Measurements from ENCODE around the gene CASP5. TPM values are rescaled to one million over a fixed set of nuclear protein-coding genes. Genes with fewer than 3 reads are reported as not detected.

The CASP5 gene
- total and polyA plus RNA-seq, 7 donors: 0.05 TPM; not detected in 6

DNA sequence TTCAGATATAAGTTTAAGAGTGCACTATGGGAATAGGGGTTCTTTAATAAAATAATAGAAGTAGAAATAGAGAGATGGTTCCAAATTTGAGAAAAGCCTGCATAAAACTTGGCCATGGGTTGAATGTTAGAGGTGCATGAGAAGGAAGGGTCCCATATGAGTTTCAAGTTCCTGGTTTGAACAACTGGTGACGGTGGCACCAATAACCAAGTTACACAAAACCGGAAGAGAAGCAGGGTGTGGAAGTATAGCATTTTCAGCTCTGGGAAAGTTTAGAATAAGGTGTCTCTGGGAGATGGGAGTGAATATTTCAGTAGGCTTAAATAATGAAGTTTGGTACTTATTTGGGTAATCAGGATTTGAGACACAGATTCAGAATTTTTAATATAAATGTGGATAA is 9.5 kb upstream of the CASP5 start:
- TF ChIP-seq, protein P1, sequence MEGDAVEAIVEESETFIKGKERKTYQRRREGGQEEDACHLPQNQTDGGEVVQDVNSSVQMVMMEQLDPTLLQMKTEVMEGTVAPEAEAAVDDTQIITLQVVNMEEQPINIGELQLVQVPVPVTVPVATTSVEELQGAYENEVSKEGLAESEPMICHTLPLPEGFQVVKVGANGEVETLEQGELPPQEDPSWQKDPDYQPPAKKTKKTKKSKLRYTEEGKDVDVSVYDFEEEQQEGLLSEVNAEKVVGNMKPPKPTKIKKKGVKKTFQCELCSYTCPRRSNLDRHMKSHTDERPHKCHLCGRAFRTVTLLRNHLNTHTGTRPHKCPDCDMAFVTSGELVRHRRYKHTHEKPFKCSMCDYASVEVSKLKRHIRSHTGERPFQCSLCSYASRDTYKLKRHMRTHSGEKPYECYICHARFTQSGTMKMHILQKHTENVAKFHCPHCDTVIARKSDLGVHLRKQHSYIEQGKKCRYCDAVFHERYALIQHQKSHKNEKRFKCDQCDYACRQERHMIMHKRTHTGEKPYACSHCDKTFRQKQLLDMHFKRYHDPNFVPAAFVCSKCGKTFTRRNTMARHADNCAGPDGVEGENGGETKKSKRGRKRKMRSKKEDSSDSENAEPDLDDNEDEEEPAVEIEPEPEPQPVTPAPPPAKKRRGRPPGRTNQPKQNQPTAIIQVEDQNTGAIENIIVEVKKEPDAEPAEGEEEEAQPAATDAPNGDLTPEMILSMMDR (IDR thresholded peaks at IDR 0.05): no peak
- Histone ChIP-seq H3K27ac (no peak overlapping the region), H3K9me3 (no peaks in the 10 kb centered on the region), H3K36me3 (ENCODE audit: insufficient read depth in 1 of 2, low read depth in 1 of 2) (peaks cover 3 to 10% of the 10 kb centered on the region in 2 donors), H3K4me1 (no peaks in the 10 kb centered on the region), H3K27me3 (ENCODE audit: insufficient read depth in 3 of 3, low read length in 2 of 3) (no peaks in the 10 kb centered on the region), H3K4me3 (peak overlapping the region; percentile 20)
- DNase-seq: no peak
- intact Hi-C loops (cut with DNase I): loop anchor here in 1 of 2 donors (10.0 kb wide), 1 partner anchor 132 kb away; no protein-coding TSS in a partner anchor
- WGBS, 3 donors: 77 to 91% (median 85%) methylated on average over 2 of the region's 2 CpGs
- no peak for ATAC-seq

DNA sequence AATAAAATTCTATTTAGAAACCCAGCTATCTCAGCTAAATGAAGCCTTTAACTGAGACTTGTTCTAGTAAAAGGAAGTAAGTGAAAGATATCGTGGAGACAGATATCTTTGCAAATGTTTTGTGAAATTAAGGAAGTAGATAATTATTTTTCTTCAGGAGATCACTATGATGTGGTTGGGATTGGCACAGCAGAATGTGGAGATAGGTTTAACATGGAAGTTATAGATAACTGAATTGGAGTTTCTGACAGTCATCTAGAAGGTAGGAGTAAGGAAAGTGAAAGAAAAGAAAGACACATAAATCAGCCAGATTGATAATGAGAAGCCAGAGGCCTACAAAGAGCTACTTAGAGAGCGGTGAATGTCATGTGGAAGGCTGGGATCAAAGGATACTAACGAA is 4.7 kb upstream of the CASP5 start:
- 84 to 89% (median 86%) methylated on average over 3 of the region's 3 CpGs for WGBS, 3 donors
- ATAC-seq (no peak), DNase-seq (no peak)
- Histone ChIP-seq H3K9me3 (no peaks in the 10 kb centered on the region), H3K4me1 (no peaks in the 10 kb centered on the region), H3K27me3 (ENCODE audit: insufficient read depth in 3 of 3, low read length in 2 of 3) (no peaks in the 10 kb centered on the region), H3K27ac (no peak overlapping the region), H3K4me3 (no peak overlapping the region), H3K36me3 (ENCODE audit: insufficient read depth in 1 of 2, low read depth in 1 of 2) (peaks cover 3 to 14% of the 10 kb centered on the region in 2 donors)
- intact Hi-C loops (cut with DNase I): no loop called here
- TF ChIP-seq, protein P1 (IDR thresholded peaks at IDR 0.05): no peak

DNA sequence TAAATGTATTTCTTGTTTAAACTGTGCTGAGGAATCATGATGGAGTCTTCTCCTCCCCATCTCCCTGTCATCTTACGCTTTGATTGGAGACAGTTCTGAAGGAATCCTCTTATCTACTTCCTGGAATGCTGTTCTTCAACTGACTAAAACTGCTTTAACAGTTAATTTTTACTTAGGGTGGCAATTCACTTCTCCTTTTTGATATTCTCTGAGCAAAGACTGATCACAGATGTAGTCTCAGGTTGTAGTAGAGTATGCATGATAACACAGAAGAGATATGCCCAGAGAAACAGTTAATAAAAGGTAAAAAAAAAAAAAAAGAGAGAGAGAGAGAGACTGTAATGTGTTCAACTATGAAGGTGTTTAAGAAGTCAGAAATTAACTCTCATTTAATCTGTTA is 1.4 kb upstream of the CASP5 start:
- Histone ChIP-seq H3K9me3 (no peaks in the 10 kb centered on the region), H3K36me3 (ENCODE audit: insufficient read depth in 1 of 2, low read depth in 1 of 2) (peaks cover 3 to 5% of the 10 kb centered on the region in 2 donors), H3K4me3 (no peak overlapping the region), H3K4me1 (no peaks in the 10 kb centered on the region), H3K27ac (no peak overlapping the region), H3K27me3 (ENCODE audit: insufficient read depth in 3 of 3, low read length in 2 of 3) (no peaks in the 10 kb centered on the region)
- intact Hi-C loops (cut with DNase I): no loop called here
- DNase-seq: no peak
- TF ChIP-seq, protein P1 (IDR thresholded peaks at IDR 0.05): no peak
- WGBS, 3 donors: 95 to 97% (median 96%) methylated on average over 1 of the region's 1 CpG
- no peak for ATAC-seq

DNA sequence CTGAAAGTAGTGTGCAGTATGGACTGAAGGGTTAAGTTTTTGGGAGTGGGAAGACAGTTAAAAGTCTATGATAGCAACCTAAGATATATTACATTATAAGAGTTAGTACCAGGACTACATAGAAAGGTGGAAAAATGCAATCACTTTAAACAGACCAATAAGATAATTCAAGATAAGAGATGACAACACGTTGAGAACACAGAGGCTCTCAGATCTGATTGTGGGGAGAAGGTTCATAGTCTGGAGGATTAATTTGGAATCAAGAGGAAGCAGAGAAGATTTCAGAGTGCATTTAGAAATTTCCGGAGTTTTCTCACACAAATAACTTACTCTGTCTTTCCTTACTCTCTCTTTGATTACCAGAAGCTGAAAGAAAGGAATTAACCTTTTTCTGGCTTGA is 441 bp downstream of the CASP5 start:
- TF ChIP-seq, protein P1 (IDR thresholded peaks at IDR 0.05): no peak
- WGBS, 3 donors: 51 to 71% (median 62%) methylated on average over 2 of the region's 2 CpGs
- ATAC-seq (no peak), DNase-seq (no peak)
- Histone ChIP-seq H3K27me3 (ENCODE audit: insufficient read depth in 3 of 3, low read length in 2 of 3) (no peaks in the 10 kb centered on the region), H3K9me3 (no peaks in the 10 kb centered on the region), H3K4me3 (no peak overlapping the region), H3K36me3 (ENCODE audit: insufficient read depth in 1 of 2, low read depth in 1 of 2) (peaks cover 0 to 4% of the 10 kb centered on the region in 2 donors), H3K27ac (no peak overlapping the region), H3K4me1 (no peaks in the 10 kb centered on the region)
- intact Hi-C loops (cut with DNase I): no loop called here

DNA sequence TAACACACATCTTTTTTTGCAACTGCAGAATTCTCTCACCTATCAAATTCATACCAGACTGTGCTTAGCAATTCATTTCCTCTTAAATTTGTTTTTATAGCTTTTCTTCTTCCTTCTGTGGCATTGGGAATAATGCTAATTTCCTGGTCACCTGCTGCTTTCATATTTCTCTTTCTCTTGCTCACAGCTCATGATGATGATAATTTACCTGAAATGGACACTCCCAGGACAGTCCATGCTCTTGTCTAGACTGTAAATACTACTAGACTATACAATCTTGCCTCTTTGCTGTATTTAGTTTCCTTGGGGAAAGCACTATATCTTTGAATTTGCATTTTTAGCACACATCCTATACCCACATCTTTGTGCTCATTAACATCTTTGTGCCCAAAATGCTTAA is 15.5 kb downstream of the CASP5 start:
- intact Hi-C loops (cut with DNase I): no loop called here
- no peaks in the 10 kb centered on the region for H3K36me3 ChIP-seq (ENCODE audit: insufficient read depth in 1 of 2, low read depth in 1 of 2)
- no peak for ATAC-seq
- no peaks in the 10 kb centered on the region for H3K9me3 ChIP-seq
- no peak overlapping the region for H3K27ac ChIP-seq
- H3K4me1 ChIP-seq: no peaks in the 10 kb centered on the region
- H3K27me3 ChIP-seq (ENCODE audit: insufficient read depth in 3 of 3, low read length in 2 of 3): no peaks in the 10 kb centered on the region
- DNase-seq: no peak
- TF ChIP-seq, protein P1 (IDR thresholded peaks at IDR 0.05): no peak
- H3K4me3 ChIP-seq: no peak overlapping the region

All from psoas muscle (tissue), 8 donors.